GM12864 (cell line): Measurements from ENCODE around the gene LRRC49.

ENCODE experiments used
- DNase-seq: peaks from one replicate; pipeline ENCODE4 v3.0.0-alpha.2; 2011; ENCODE audit warnings: low read depth
- H3K4me3 ChIP-seq: 2 replicates; pipeline ENCODE4 v1.5.1; 2011; ENCODE audit warnings: mild to moderate bottlenecking, low read depth, low read length, control low read depth
- TF ChIP-seq, protein P1 (sequence below): IDR thresholded peaks from 2 replicates; pipeline ENCODE4 v1.5.1; 2011; ENCODE audit warnings: low read depth, mild to moderate bottlenecking, moderate library complexity, low read length, control low read depth, inconsistent platforms; ENCODE audit errors: missing control alignments

LRRC49 gene

GRCh38 chr15:71082803-71083202, 190.2 kb downstream of the LRRC49 start:
- DNase-seq, result no peak
- TF ChIP-seq, protein P1, sequence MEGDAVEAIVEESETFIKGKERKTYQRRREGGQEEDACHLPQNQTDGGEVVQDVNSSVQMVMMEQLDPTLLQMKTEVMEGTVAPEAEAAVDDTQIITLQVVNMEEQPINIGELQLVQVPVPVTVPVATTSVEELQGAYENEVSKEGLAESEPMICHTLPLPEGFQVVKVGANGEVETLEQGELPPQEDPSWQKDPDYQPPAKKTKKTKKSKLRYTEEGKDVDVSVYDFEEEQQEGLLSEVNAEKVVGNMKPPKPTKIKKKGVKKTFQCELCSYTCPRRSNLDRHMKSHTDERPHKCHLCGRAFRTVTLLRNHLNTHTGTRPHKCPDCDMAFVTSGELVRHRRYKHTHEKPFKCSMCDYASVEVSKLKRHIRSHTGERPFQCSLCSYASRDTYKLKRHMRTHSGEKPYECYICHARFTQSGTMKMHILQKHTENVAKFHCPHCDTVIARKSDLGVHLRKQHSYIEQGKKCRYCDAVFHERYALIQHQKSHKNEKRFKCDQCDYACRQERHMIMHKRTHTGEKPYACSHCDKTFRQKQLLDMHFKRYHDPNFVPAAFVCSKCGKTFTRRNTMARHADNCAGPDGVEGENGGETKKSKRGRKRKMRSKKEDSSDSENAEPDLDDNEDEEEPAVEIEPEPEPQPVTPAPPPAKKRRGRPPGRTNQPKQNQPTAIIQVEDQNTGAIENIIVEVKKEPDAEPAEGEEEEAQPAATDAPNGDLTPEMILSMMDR, result no peak
- H3K4me3 ChIP-seq, result no peak overlapping the region

DNA sequence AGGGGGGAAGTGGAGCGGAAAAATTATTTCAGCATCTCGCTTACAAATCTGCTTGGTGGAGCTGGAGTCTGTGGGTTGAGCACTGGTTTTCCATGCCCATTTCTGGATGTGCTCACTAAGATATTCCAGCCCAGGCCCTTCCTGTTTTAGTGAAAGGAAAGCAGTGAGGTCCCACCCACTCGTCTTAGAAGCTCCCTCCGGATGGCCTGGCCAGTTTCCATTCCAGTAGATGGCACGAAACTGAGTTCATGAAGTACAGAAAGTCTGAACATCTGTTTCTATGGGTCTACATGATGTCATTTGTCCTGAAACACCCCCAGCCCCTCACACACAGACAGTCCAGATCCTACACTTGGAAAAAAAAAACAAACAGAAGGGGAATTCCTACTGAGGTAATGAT, 190.7 kb downstream of the LRRC49 start:
- DNase-seq, result no peak
- TF ChIP-seq, protein P1, result no peak
- no peak overlapping the region for H3K4me3 ChIP-seq

- TF ChIP-seq, protein P1, result no peak
- no peak for DNase-seq
- H3K4me3 ChIP-seq, result no peak overlapping the region
These were observed 191.6 kb downstream of the LRRC49 start for GRCh38 chr15:71084264-71084663.

DNA sequence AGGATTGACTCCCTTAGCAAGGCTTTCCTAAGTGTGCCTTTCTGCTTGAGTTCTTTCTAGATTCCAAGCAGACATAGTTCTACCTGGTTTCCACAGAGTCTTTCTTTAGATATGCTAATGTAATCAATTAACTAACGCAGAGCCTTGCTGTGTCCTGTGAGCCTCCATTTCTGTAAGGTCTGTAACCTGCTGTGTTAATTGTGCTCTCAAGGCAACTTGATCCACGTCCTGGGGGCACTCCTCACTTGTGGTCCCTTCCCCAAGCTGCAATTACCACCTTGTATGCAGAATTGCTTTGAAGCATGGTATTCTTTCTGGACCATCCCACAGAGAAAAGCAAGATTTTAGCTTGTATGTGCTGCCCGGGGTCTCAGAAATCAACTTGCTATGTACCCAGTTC, 193.2 kb downstream of the LRRC49 start:
- TF ChIP-seq, protein P1, result no peak
- H3K4me3 ChIP-seq, result no peak overlapping the region
- DNase-seq, result no peak

DNA sequence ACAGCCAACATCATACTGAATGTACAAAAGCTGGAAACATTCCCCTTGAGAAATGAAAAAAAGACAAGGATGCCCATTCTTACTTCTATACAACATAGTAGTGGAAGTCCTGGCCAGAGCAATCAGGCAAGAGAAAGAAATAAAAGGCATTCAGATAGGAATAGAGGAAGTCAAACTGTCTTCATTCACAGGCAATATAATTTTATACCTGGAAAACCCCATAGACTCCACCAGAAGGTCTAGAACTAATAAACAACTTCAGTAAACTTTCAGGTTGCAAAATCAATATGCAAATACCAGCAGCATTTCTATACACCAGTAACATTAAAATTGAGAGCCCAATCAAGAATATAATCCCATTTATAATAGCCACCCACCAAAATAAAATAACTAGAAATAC, 195.5 kb downstream of the LRRC49 start:
- DNase-seq, result no peak
- TF ChIP-seq, protein P1, result no peak
- no peak overlapping the region for H3K4me3 ChIP-seq

GRCh38 chr15:71088683-71089082, 196.1 kb downstream of the LRRC49 start:
- DNase-seq, result no peak
- no peak overlapping the region for H3K4me3 ChIP-seq
- TF ChIP-seq, protein P1, result no peak

DNA sequence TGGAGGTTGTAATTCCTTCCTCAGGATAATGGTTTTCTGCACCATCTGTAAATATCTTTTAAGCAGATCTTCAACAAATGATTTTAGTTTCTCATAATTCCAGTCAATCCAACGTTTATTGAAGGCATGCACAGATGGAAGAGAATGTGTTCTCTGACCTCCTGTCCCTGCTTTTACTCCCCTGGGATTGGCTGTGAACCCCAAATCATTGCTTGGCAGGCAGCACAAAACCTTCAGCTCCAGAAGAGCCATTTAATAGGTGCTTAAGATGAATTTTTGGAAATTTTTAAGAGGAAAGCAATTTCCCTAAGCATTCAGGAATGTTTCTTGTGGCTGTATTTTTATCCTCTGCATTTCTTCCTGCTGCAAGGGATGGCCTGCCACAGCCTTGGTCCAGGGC, 197.2 kb downstream of the LRRC49 start:
- DNase-seq, result no peak
- H3K4me3 ChIP-seq, result no peak overlapping the region
- TF ChIP-seq, protein P1, result no peak
